GM04503 (cell line): ENCODE measurements around the gene ABRACL.
"Not testable (repeated sequence)": the region's sequence is repeated elsewhere in the genome, so short reads cannot be mapped to it uniquely, and the experiment has no call there.

Experiments used
- DNase-seq: peaks from one replicate; pipeline ENCODE4 v3.0.0-alpha.2; 2012; ENCODE audit warnings: low read depth

ABRACL gene

GRCh38 chr6:139011980-139012379 lies 16.6 kb upstream of the ABRACL start:
- DNase-seq: no peak

GRCh38 chr6:139013185-139013800 lies 15.3 kb upstream of the ABRACL start:
- DNase-seq: no peak

GRCh38 chr6:139014945-139015344 lies 13.6 kb upstream of the ABRACL start:
- DNase-seq: no peak

- DNase-seq: no peak
Measured at GRCh38 chr6:139016337-139017213, 12.0 kb upstream of the ABRACL start.

GRCh38 chr6:139017227-139017626 lies 11.3 kb upstream of the ABRACL start:
- no peak for DNase-seq

GRCh38 chr6:139019722-139020121 lies 8.8 kb upstream of the ABRACL start:
- no peak for DNase-seq

GRCh38 chr6:139020689-139021088 lies 7.9 kb upstream of the ABRACL start:
- DNase-seq: no peak

- not testable (repeated sequence) for DNase-seq
Measured at GRCh38 chr6:139025416-139025815, 3.1 kb upstream of the ABRACL start.

- no peak for DNase-seq
Measured at GRCh38 chr6:139027620-139028182, 844 bp upstream of the ABRACL start.

GRCh38 chr6:139028215-139028657 lies 309 bp upstream of the ABRACL start:
- no peak for DNase-seq

- DNase-seq: no peak
Measured at GRCh38 chr6:139029470-139030227, 1.1 kb downstream of the ABRACL start.

- no peak for DNase-seq
Measured at GRCh38 chr6:139030228-139030963, 1.9 kb downstream of the ABRACL start.

- DNase-seq: no peak
Measured at GRCh38 chr6:139037490-139037889, 8.9 kb downstream of the ABRACL start.

GRCh38 chr6:139044250-139044649 lies 15.7 kb downstream of the ABRACL start:
- no peak for DNase-seq

- no peak for DNase-seq
Measured at GRCh38 chr6:139047677-139048076, 19.1 kb downstream of the ABRACL start.

GRCh38 chr6:139048912-139049311 lies 20.4 kb downstream of the ABRACL start:
- DNase-seq: not testable (repeated sequence)

GRCh38 chr6:139050131-139050769 lies 21.7 kb downstream of the ABRACL start:
- not testable (repeated sequence) for DNase-seq

- no peak for DNase-seq
Measured at GRCh38 chr6:139050770-139051313, 22.3 kb downstream of the ABRACL start.

GRCh38 chr6:139051396-139052060 lies 23.0 kb downstream of the ABRACL start:
- no peak for DNase-seq

GRCh38 chr6:139053382-139053781 lies 24.8 kb downstream of the ABRACL start:
- DNase-seq: no peak
